ENCODE data around the gene UCP1.

The UCP1 gene

DNA sequence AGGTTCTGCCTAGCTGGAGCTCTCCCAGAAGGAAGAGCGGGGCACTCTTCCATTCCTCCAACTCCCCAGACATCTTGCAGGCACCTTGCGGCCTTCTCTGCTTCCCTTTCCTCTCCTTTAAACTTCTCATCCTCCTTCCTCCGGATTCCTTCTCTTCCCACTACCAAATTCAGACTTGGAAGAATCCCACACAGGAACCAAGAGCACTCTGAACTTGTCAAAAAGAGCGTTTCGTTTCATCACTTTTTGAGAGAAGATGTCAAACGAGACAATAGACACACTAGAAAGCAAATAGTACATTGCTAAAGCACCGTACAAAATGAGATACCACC is 512 bp upstream of the UCP1 start:
- H3K79me2 ChIP-seq (ENCODE audit: control insufficient read depth, insufficient read depth, low read length) = no peaks in the 10 kb centered on the region
- no peak overlapping the region for H3K27ac ChIP-seq (ENCODE audit: low read depth, low read length)
- no peak overlapping the region for H4K5ac ChIP-seq (ENCODE audit: low read length)
- no peak overlapping the region for H3K4me3 ChIP-seq (ENCODE audit: low read length)
- no peaks in the 10 kb centered on the region for H3K79me1 ChIP-seq (ENCODE audit: low read length)
- no peak overlapping the region for H2AK5ac ChIP-seq (ENCODE audit: low read length)
- no peak overlapping the region for H3K23ac ChIP-seq (ENCODE audit: low read length)
- peak overlapping the region; percentile 91 for H3K4me2 ChIP-seq (ENCODE audit: low read length)
- H2BK15ac ChIP-seq (replicated peaks; ENCODE audit: low read depth) = no peak overlapping the region
- H3K27me3 ChIP-seq (ENCODE audit: insufficient read depth, low read length, poor library complexity) = peaks cover 29% of the 10 kb centered on the region
- no peak overlapping the region for H3K18ac ChIP-seq (ENCODE audit: low read length)
- no peak overlapping the region for H4K8ac ChIP-seq (ENCODE audit: low read depth, low read length)
- H3K4ac ChIP-seq (ENCODE audit: low read depth, low read length) = no peak overlapping the region
- H2BK120ac ChIP-seq (ENCODE audit: low read depth, low read length) = no peak overlapping the region
- no CpG with 5 or more reads among the region's 7 CpGs for WGBS (ENCODE audit: extremely low coverage, insufficient coverage, low lambda C conversion rate)
- H2BK5ac ChIP-seq (ENCODE audit: low read length) = no peak overlapping the region
- DNase-seq = no peak
- H3K4me1 ChIP-seq (ENCODE audit: control insufficient read depth, low read depth, low read length) = peaks cover 3% of the 10 kb centered on the region
- H3K56ac ChIP-seq (ENCODE audit: low read length) = peak overlapping the region; percentile 45
- no peaks in the 10 kb centered on the region for H3K36me3 ChIP-seq (ENCODE audit: control insufficient read depth, insufficient read depth, low read length)
- peak overlapping the region; percentile 46 for H3K9ac ChIP-seq (ENCODE audit: low read length)

DNA sequence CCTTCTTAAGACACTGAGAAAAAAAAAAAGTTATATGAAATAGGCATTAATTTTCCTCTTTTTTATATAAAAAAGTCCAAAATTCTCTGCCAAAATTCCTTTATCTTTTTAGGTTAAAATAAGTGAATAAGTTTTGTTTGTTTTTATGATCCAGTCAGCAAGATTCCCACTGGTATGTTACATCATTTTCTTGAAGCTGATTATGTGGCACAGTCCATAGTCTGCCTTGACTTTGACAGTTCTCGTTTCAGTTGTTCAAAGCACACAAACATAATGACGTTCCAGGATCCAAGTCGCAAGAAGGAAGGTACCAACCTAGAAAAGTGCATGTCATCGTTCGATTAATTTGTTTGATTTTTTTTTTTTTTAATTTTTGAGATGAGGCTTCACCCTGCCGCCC is 9.1 kb downstream of the UCP1 start:
- no peak overlapping the region for H4K8ac ChIP-seq (ENCODE audit: low read depth, low read length)
- H2BK15ac ChIP-seq (replicated peaks; ENCODE audit: low read depth) = no peak overlapping the region
- no CpG with 5 or more reads among the region's 6 CpGs for WGBS (ENCODE audit: extremely low coverage, insufficient coverage, low lambda C conversion rate)
- H2BK5ac ChIP-seq (ENCODE audit: low read length) = no peak overlapping the region
- no peak overlapping the region for H4K5ac ChIP-seq (ENCODE audit: low read length)
- H3K4ac ChIP-seq (ENCODE audit: low read depth, low read length) = no peak overlapping the region
- no peaks in the 10 kb centered on the region for H3K79me2 ChIP-seq (ENCODE audit: control insufficient read depth, insufficient read depth, low read length)
- H3K27ac ChIP-seq (ENCODE audit: low read depth, low read length) = no peak overlapping the region
- no peak overlapping the region for H3K23ac ChIP-seq (ENCODE audit: low read length)
- no peak overlapping the region for H3K4me3 ChIP-seq (ENCODE audit: low read length)
- no peak overlapping the region for H3K56ac ChIP-seq (ENCODE audit: low read length)
- H2BK120ac ChIP-seq (ENCODE audit: low read depth, low read length) = no peak overlapping the region
- no peaks in the 10 kb centered on the region for H3K36me3 ChIP-seq (ENCODE audit: control insufficient read depth, insufficient read depth, low read length)
- H3K4me1 ChIP-seq (ENCODE audit: control insufficient read depth, low read depth, low read length) = peaks cover 2% of the 10 kb centered on the region
- no peaks in the 10 kb centered on the region for H3K79me1 ChIP-seq (ENCODE audit: low read length)
- no peak overlapping the region for H3K18ac ChIP-seq (ENCODE audit: low read length)
- no peaks in the 10 kb centered on the region for H3K27me3 ChIP-seq (ENCODE audit: insufficient read depth, low read length, poor library complexity)
- H2AK5ac ChIP-seq (ENCODE audit: low read length) = no peak overlapping the region
- no peak for DNase-seq
- no peak overlapping the region for H3K9ac ChIP-seq (ENCODE audit: low read length)
- no peak overlapping the region for H3K4me2 ChIP-seq (ENCODE audit: low read length)

GRCh38 chr4:140557831-140558435 is 10.8 kb downstream of the UCP1 start:
- no peak overlapping the region for H3K18ac ChIP-seq (ENCODE audit: low read length)
- H3K4me1 ChIP-seq (ENCODE audit: control insufficient read depth, low read depth, low read length) = peaks cover 2% of the 10 kb centered on the region
- H3K56ac ChIP-seq (ENCODE audit: low read length) = no peak overlapping the region
- H2BK5ac ChIP-seq (ENCODE audit: low read length) = no peak overlapping the region
- no peak overlapping the region for H3K4me2 ChIP-seq (ENCODE audit: low read length)
- no peak overlapping the region for H3K4ac ChIP-seq (ENCODE audit: low read depth, low read length)
- H3K4me3 ChIP-seq (ENCODE audit: low read length) = no peak overlapping the region
- no peak overlapping the region for H3K27ac ChIP-seq (ENCODE audit: low read depth, low read length)
- H3K79me2 ChIP-seq (ENCODE audit: control insufficient read depth, insufficient read depth, low read length) = no peaks in the 10 kb centered on the region
- WGBS (ENCODE audit: extremely low coverage, insufficient coverage, low lambda C conversion rate) = no CpG with 5 or more reads among the region's 4 CpGs
- DNase-seq = peak; percentile 2
- H4K8ac ChIP-seq (ENCODE audit: low read depth, low read length) = no peak overlapping the region
- H4K5ac ChIP-seq (ENCODE audit: low read length) = no peak overlapping the region
- no peak overlapping the region for H2BK15ac ChIP-seq (replicated peaks; ENCODE audit: low read depth)
- H3K79me1 ChIP-seq (ENCODE audit: low read length) = no peaks in the 10 kb centered on the region
- H3K27me3 ChIP-seq (ENCODE audit: insufficient read depth, low read length, poor library complexity) = no peaks in the 10 kb centered on the region
- no peak overlapping the region for H2AK5ac ChIP-seq (ENCODE audit: low read length)
- no peak overlapping the region for H2BK120ac ChIP-seq (ENCODE audit: low read depth, low read length)
- no peak overlapping the region for H3K9ac ChIP-seq (ENCODE audit: low read length)
- H3K23ac ChIP-seq (ENCODE audit: low read length) = no peak overlapping the region
- H3K36me3 ChIP-seq (ENCODE audit: control insufficient read depth, insufficient read depth, low read length) = no peaks in the 10 kb centered on the region

DNA sequence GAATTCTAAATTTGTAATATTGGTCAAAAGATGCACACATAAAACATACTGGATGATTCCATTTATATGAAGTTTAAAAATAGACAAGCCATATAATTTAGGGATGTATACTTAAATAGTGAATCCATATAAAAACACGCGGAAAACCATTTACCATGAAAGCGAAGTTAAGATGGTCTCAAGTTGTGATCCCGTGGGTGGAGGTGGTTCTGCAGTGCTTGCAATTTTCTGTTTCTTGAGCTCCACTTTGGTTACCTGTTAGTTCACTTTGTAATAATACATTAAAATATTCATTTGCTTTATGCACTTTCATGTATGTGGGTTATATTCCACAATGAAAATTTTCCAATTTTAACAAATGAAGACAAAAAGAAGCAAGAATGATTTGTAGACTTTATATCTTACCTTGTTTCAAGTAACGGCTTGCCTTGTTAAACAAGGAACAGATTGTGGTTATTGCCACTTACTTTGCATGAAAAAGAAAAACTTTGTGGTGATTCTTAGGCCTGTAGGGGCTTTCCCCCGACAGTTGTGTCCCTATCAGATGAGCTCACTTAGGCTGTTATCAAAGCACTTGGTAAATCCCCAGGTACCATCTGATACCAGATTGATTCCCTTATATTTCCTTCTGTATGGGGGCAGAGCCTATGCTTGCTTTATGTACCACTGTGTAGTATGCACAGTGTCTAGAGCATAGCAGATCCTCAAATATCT is 12.2 kb downstream of the UCP1 start:
- Histone ChIP-seq H3K79me2 (ENCODE audit: control insufficient read depth, insufficient read depth, low read length) (no peaks in the 10 kb centered on the region), H2BK5ac (ENCODE audit: low read length) (no peak overlapping the region), H3K4me1 (ENCODE audit: control insufficient read depth, low read depth, low read length) (peaks cover 2% of the 10 kb centered on the region), H3K27ac (ENCODE audit: low read depth, low read length) (no peak overlapping the region), H4K8ac (ENCODE audit: low read depth, low read length) (no peak overlapping the region), H3K79me1 (ENCODE audit: low read length) (no peaks in the 10 kb centered on the region), H3K4me3 (ENCODE audit: low read length) (no peak overlapping the region), H4K5ac (ENCODE audit: low read length) (no peak overlapping the region), H3K4ac (ENCODE audit: low read depth, low read length) (no peak overlapping the region), H3K23ac (ENCODE audit: low read length) (no peak overlapping the region), H2BK15ac (replicated peaks; ENCODE audit: low read depth) (no peak overlapping the region), H3K56ac (ENCODE audit: low read length) (no peak overlapping the region), H2AK5ac (ENCODE audit: low read length) (no peak overlapping the region), H3K9ac (ENCODE audit: low read length) (no peak overlapping the region), H3K4me2 (ENCODE audit: low read length) (no peak overlapping the region), H3K36me3 (ENCODE audit: control insufficient read depth, insufficient read depth, low read length) (no peaks in the 10 kb centered on the region), H3K18ac (ENCODE audit: low read length) (no peak overlapping the region), H3K27me3 (ENCODE audit: insufficient read depth, low read length, poor library complexity) (no peaks in the 10 kb centered on the region), H2BK120ac (ENCODE audit: low read depth, low read length) (no peak overlapping the region)
- WGBS (ENCODE audit: extremely low coverage, insufficient coverage, low lambda C conversion rate) = no CpG with 5 or more reads among the region's 6 CpGs
- DNase-seq = peak; percentile 10

- no peak overlapping the region for H2BK15ac ChIP-seq (replicated peaks; ENCODE audit: low read depth)
- no peak for DNase-seq
- peaks cover 2% of the 10 kb centered on the region for H3K36me3 ChIP-seq (ENCODE audit: control insufficient read depth, insufficient read depth, low read length)
- no peak overlapping the region for H3K4me2 ChIP-seq (ENCODE audit: low read length)
- H3K27me3 ChIP-seq (ENCODE audit: insufficient read depth, low read length, poor library complexity) = no peaks in the 10 kb centered on the region
- H3K9ac ChIP-seq (ENCODE audit: low read length) = no peak overlapping the region
- no peak overlapping the region for H2BK5ac ChIP-seq (ENCODE audit: low read length)
- no peak overlapping the region for H3K18ac ChIP-seq (ENCODE audit: low read length)
- no peak overlapping the region for H3K27ac ChIP-seq (ENCODE audit: low read depth, low read length)
- H3K4me3 ChIP-seq (ENCODE audit: low read length) = no peak overlapping the region
- H2BK120ac ChIP-seq (ENCODE audit: low read depth, low read length) = no peak overlapping the region
- no peak overlapping the region for H2AK5ac ChIP-seq (ENCODE audit: low read length)
- no peaks in the 10 kb centered on the region for H3K4me1 ChIP-seq (ENCODE audit: control insufficient read depth, low read depth, low read length)
- H3K79me2 ChIP-seq (ENCODE audit: control insufficient read depth, insufficient read depth, low read length) = no peaks in the 10 kb centered on the region
- H4K5ac ChIP-seq (ENCODE audit: low read length) = no peak overlapping the region
- WGBS (ENCODE audit: extremely low coverage, insufficient coverage, low lambda C conversion rate) = no CpG with 5 or more reads among the region's 4 CpGs
- no peak overlapping the region for H3K56ac ChIP-seq (ENCODE audit: low read length)
- no peak overlapping the region for H3K23ac ChIP-seq (ENCODE audit: low read length)
- no peak overlapping the region for H4K8ac ChIP-seq (ENCODE audit: low read depth, low read length)
- no peak overlapping the region for H3K4ac ChIP-seq (ENCODE audit: low read depth, low read length)
- no peaks in the 10 kb centered on the region for H3K79me1 ChIP-seq (ENCODE audit: low read length)
Measured at GRCh38 chr4:140533951-140534480, 34.7 kb downstream of the UCP1 start.
